Left ventricle myocardium inferior (tissue), 1 donor: Measurements from ENCODE around the gene KIF6. TPM values are rescaled to one million over a fixed set of nuclear protein-coding genes. Genes with fewer than 3 reads are reported as not detected.

Experiments
- DNase-seq: peaks from one replicate; pipeline ENCODE4 v3.0.0-alpha.2; 2020
- H3K27ac ChIP-seq: fragments of 200-600 bp; replicated peaks from 2 replicates; pipeline ENCODE4 v1.8.0; 2021
- H3K27me3 ChIP-seq: fragments of 200-600 bp; 2 replicates; pipeline ENCODE4 v1.8.0; 2021; ENCODE audit warnings: low read depth
- H3K36me3 ChIP-seq: fragments of 200-600 bp; 2 replicates; pipeline ENCODE4 v1.8.0; 2021
- H3K4me1 ChIP-seq: fragments of 200-600 bp; 2 replicates; pipeline ENCODE4 v1.8.0; 2021
- H3K4me3 ChIP-seq: fragments of 200-600 bp; 2 replicates; pipeline ENCODE4 v1.8.0; 2021; ENCODE audit warnings: mild to moderate bottlenecking, moderate library complexity
- H3K9me3 ChIP-seq: fragments of 200-600 bp; replicated peaks from 2 replicates; pipeline ENCODE4 v1.8.0; 2021
- intact Hi-C: fragments of 100-400 bp; cut with micrococcal nuclease; formaldehyde crosslinking; loops from one replicate; pipeline ENCODE4 v1.11.0; 2022
- total RNA-seq: library from RNA; stranded (reverse); fragmentation: NEBNext Ultra II Directional; extraction: Animal tissue kit (Norgen Biotek cat#: 25700); gene quantifications from one replicate; pipeline ENCODE4 v1.2.1, GENCODE V29; 2021
- TF ChIP-seq, protein P1 (sequence below): fragments of 200-600 bp; IDR thresholded peaks from 2 replicates; pipeline ENCODE4 v1.8.0; 2021; ENCODE audit warnings: antibody characterized with exemption, mild to moderate bottlenecking, borderline replicate concordance
- donor health status: DM: no; HTN: yes; CAD: no; lungs with severe emphysema.

Gene KIF6
- total RNA-seq, 1 donor from 2014 or later: 0.69 TPM

GRCh38 chr6:39560915-39561314 is 164.3 kb downstream of the KIF6 start:
- DNase-seq: no peak
- no peak overlapping the region for H3K27ac ChIP-seq

GRCh38 chr6:39558591-39559190 is 166.5 kb downstream of the KIF6 start:
- TF ChIP-seq, protein P1, sequence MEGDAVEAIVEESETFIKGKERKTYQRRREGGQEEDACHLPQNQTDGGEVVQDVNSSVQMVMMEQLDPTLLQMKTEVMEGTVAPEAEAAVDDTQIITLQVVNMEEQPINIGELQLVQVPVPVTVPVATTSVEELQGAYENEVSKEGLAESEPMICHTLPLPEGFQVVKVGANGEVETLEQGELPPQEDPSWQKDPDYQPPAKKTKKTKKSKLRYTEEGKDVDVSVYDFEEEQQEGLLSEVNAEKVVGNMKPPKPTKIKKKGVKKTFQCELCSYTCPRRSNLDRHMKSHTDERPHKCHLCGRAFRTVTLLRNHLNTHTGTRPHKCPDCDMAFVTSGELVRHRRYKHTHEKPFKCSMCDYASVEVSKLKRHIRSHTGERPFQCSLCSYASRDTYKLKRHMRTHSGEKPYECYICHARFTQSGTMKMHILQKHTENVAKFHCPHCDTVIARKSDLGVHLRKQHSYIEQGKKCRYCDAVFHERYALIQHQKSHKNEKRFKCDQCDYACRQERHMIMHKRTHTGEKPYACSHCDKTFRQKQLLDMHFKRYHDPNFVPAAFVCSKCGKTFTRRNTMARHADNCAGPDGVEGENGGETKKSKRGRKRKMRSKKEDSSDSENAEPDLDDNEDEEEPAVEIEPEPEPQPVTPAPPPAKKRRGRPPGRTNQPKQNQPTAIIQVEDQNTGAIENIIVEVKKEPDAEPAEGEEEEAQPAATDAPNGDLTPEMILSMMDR: no peak
- intact Hi-C loops: no loop called here
- Histone ChIP-seq H3K36me3 (no peaks in the 10 kb centered on the region), H3K4me3 (no peak overlapping the region), H3K9me3 (no peaks in the 10 kb centered on the region), H3K27ac (no peak overlapping the region), H3K27me3 (no peaks in the 10 kb centered on the region), H3K4me1 (peaks cover 5% of the 10 kb centered on the region)
- no peak for DNase-seq

More at GRCh38 chr6:39560915-39561314, 164.3 kb downstream of the KIF6 start:
- H3K4me1 ChIP-seq: no peaks in the 10 kb centered on the region
- no peak overlapping the region for H3K4me3 ChIP-seq
- TF ChIP-seq, protein P1: no peak
- no peaks in the 10 kb centered on the region for H3K9me3 ChIP-seq
- H3K36me3 ChIP-seq: no peaks in the 10 kb centered on the region
- no peaks in the 10 kb centered on the region for H3K27me3 ChIP-seq
- intact Hi-C loops: no loop called here

GRCh38 chr6:39558079-39558478 is 167.1 kb downstream of the KIF6 start:
- Histone ChIP-seq H3K27me3 (no peaks in the 10 kb centered on the region), H3K27ac (no peak overlapping the region), H3K4me3 (no peak overlapping the region), H3K36me3 (no peaks in the 10 kb centered on the region), H3K4me1 (peaks cover 8% of the 10 kb centered on the region), H3K9me3 (no peaks in the 10 kb centered on the region)
- intact Hi-C loops: no loop called here
- TF ChIP-seq, protein P1: no peak
- DNase-seq: no peak

GRCh38 chr6:39555136-39555535 is 170.1 kb downstream of the KIF6 start:
- H3K27ac ChIP-seq: no peak overlapping the region
- H3K9me3 ChIP-seq: no peaks in the 10 kb centered on the region
- no peaks in the 10 kb centered on the region for H3K27me3 ChIP-seq
- peaks cover 11% of the 10 kb centered on the region for H3K4me1 ChIP-seq
- intact Hi-C loops: no loop called here
- H3K36me3 ChIP-seq: no peaks in the 10 kb centered on the region
- H3K4me3 ChIP-seq: no peak overlapping the region
- TF ChIP-seq, protein P1: no peak
- no peak for DNase-seq

DNA sequence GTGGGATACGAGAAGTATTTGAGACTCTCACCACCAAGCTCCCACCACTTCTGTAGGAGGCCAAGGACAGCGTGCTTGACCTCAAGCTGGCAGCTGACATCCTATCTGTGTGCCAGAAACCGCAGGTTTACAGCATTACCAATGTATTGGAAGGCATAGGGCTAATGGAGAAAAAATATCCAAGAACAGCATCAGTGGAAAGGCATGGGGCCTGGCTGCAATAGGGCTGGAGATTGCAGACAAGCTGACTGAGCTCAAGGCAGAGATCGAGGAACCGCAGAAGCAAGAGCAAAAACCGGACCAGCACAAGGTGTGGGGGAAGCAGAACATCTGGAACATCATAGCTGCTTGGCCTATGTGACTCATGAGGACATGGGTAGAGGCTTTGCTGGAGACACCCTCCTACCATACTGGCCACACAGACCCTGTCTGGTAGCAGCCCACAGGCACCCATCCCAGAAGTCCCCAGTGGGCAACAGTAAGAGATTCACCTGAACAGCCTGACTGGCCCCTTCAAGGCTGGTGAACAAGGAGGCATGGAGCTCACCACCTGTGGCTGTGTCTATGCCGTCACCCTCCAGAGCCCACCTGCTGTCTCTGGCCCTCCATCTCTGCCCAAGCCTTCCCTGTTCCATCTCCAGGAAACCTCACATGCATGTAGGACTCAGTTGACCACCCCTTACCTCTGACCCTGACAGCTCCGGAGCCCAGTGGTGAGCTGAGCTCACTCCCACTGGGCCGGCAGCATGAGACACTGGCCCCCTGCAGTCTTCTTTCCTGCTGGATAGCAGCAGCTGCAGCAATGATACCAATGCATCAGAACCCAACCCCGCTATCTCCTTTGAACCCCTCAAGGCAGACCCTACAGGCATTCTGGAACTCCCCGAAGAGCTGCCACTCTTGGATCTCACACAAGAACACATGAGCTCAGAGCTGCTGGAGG is 171.1 kb downstream of the KIF6 start:
- TF ChIP-seq, protein P1: no peak
- DNase-seq: no peak
- Histone ChIP-seq H3K36me3 (no peaks in the 10 kb centered on the region), H3K4me1 (peaks cover 13% of the 10 kb centered on the region), H3K9me3 (no peaks in the 10 kb centered on the region), H3K27me3 (no peaks in the 10 kb centered on the region), H3K27ac (no peak overlapping the region), H3K4me3 (no peak overlapping the region)
- intact Hi-C loops: no loop called here
